GM12878 (cell line): Measurements from ENCODE around the gene CAMK2D. TPM values are rescaled to one million over a fixed set of nuclear protein-coding genes. Genes with fewer than 3 reads are reported as not detected.
A peak's percentile ranks its signal among the peaks of the same experiment; 100 is the strongest.

ENCODE experiments used
- ATAC-seq: fragments of 200-7000 bp; cut with Tn5 transposase; 3 replicates; pipeline ENCODE4 v1.9.1; 2020; ENCODE audit warnings: mild to moderate bottlenecking, moderate library complexity
- BruUV-seq: library from RNA; stranded (reverse); fragments of 400-500 nt; replicated peaks from 2 replicates; lab custom pipeline; 2021; lab: Mats Ljungman, UMichigan
- CTCF ChIA-PET: fragments of 300-600 bp; sonication (Branson Sonifier 250); formaldehyde crosslinking; extraction: SDS; loops from one replicate; lab custom pipeline; 2021; ENCODE audit warnings: inconsistent platforms; lab: Yijun Ruan, JAX
- POLR2A ChIA-PET: fragments of 350-600 bp; formaldehyde crosslinking; extraction: SDS; loops from one replicate; lab custom pipeline; 2021; ENCODE audit warnings: inconsistent platforms; lab: Charles Lee
- RAD21 ChIA-PET: fragments of 300-600 bp; sonication (Branson Sonifier 250); formaldehyde crosslinking; loops from one replicate; lab custom pipeline; 2023; ENCODE audit warnings: antibody characterized with exemption; ENCODE audit not compliant: unreplicated experiment; lab: Charles Lee
- SMC1A ChIA-PET: fragments of 300-600 bp; sonication (Branson Sonifier 250); formaldehyde crosslinking; loops from one replicate; lab custom pipeline; 2023; ENCODE audit not compliant: unreplicated experiment, uncharacterized antibody; lab: Charles Lee
- DNase-seq: peaks from one replicate; pipeline ENCODE4 v3.0.0-alpha.2; 2011; ENCODE audit warnings: low read depth, low spot score
- FAIRE-seq: peaks from 3 replicates; lab custom pipeline; 2011; peaks lifted over from hg19 to GRCh38; lab: Jason Lieb, UNC
- H2AFZ ChIP-seq: 2 replicates; pipeline ENCODE4 v1.6.0; 2011; ENCODE audit warnings: low read depth, low read length, control low read depth; ENCODE audit not compliant: control insufficient read depth
- H3K27ac ChIP-seq: 2 replicates; pipeline ENCODE4 v1.5.1; 2011; ENCODE audit warnings: control low read depth; ENCODE audit not compliant: control insufficient read depth, insufficient read depth
- H3K27me3 ChIP-seq, 2 experiments: replicated peaks in 1 of 2; 2 replicates each; pipeline versions ENCODE4 v1.6.0 to v1.6.1; 2011; ENCODE audit warnings: low read length in 1 of 2; ENCODE audit not compliant: control insufficient read depth in 2 of 2, insufficient read depth in 2 of 2
- H3K36me3 ChIP-seq, 2 experiments: 2 replicates each; pipeline ENCODE4 v1.5.1; 2011; ENCODE audit warnings: low read length in 1 of 2; ENCODE audit not compliant: control insufficient read depth in 2 of 2, insufficient read depth in 2 of 2
- H3K4me1 ChIP-seq: 2 replicates; pipeline ENCODE4 v1.6.1; 2011; ENCODE audit warnings: mild to moderate bottlenecking, low read length, moderate library complexity, mixed read lengths; ENCODE audit not compliant: control insufficient read depth, insufficient read depth
- H3K4me2 ChIP-seq: 2 replicates; pipeline ENCODE4 v1.6.0; 2011; ENCODE audit warnings: control low read depth; ENCODE audit not compliant: control insufficient read depth, insufficient read depth
- H3K4me3 ChIP-seq: fragments of 200-600 bp; sonication (generic); 2 replicates; pipeline ENCODE4 v1.5.1; 2016
- H3K79me2 ChIP-seq: 2 replicates; pipeline ENCODE4 v1.6.0; 2011; ENCODE audit warnings: low read length; ENCODE audit not compliant: control insufficient read depth, insufficient read depth
- H3K9ac ChIP-seq: 2 replicates; pipeline ENCODE4 v1.8.0; 2011; ENCODE audit warnings: low read length, control low read depth, mixed read lengths; ENCODE audit not compliant: control insufficient read depth, insufficient read depth
- H3K9me3 ChIP-seq: replicated peaks from 3 replicates; pipeline ENCODE4 v1.5.1; 2011; ENCODE audit warnings: mild to moderate bottlenecking, low read length; ENCODE audit not compliant: control insufficient read depth, insufficient read depth
- H4K20me1 ChIP-seq: 2 replicates; pipeline ENCODE4 v1.6.0; 2011; ENCODE audit not compliant: control insufficient read depth, insufficient read depth
- JUND ChIP-seq: IDR thresholded peaks from 2 replicates; pipeline ENCODE4 v1.6.1; 2012; ENCODE audit warnings: low read depth, mild to moderate bottlenecking, low read length, improper control_type of control experiment, moderate library complexity
- RAD51 ChIP-seq: fragments of 450-650 bp; IDR thresholded peaks from 2 replicates; pipeline ENCODE4 v1.6.1; 2016; ENCODE audit warnings: moderate library complexity, mild to moderate bottlenecking, inconsistent platforms
- RELA ChIP-seq: fragments of 450-650 bp; IDR thresholded peaks from 2 replicates; pipeline ENCODE4 v1.8.0; 2014; ENCODE audit warnings: borderline replicate concordance; ENCODE audit not compliant: partially characterized antibody
- RFX5 ChIP-seq: IDR thresholded peaks from 2 replicates; pipeline ENCODE4 v1.6.1; 2011; ENCODE audit warnings: low read depth, low read length, improper control_type of control experiment
- SMC3 ChIP-seq: IDR thresholded peaks from 2 replicates; pipeline ENCODE4 v1.6.1; 2011; ENCODE audit warnings: low read length, improper control_type of control experiment, borderline replicate concordance
- WGBS: methylation state at CpG from one replicate; pipeline ENCODE4 v1.1.6; 2016; ENCODE audit warnings: low lambda C conversion rate; ENCODE audit not compliant: insufficient replicate concordance, insufficient coverage; ENCODE audit errors: missing lambda C conversion rate; 5-methylcytosine and 5-hydroxymethylcytosine counted together
- in situ Hi-C: fragments of 300-500 bp; cut with MboI; formaldehyde crosslinking; loops from 9 replicates; pipeline ENCODE4 v1.14.3; 2018; ENCODE audit warnings: mixed read lengths
- intact Hi-C: fragments of 100-400 bp; cut with micrococcal nuclease; formaldehyde crosslinking; loops from one replicate; pipeline ENCODE4 v1.14.2; 2022; ENCODE audit not compliant: unreplicated experiment
- polyA plus RNA-seq, 11 experiments: library from polyadenylated mRNA; depleted of rRNA in 4 of 11; unstranded in 6 of 11; stranded (reverse) in 5 of 11; fragments of >200 nt; fragmentation: Nextera tagmentation in 4 of 11; fragmentation: Illumina TruSeq in 1 of 11; extraction: Ambion mirVana in 4 of 11; extraction: Trizol in 1 of 11; gene quantifications; 1 replicate in 1 of 11; 2 replicates in 10 of 11; pipeline versions ENCODE4 v1.2.1 to v1.2.3, GENCODE V29; 2011 to 2016; ENCODE audit warnings: inconsistent platforms in 2 of 11, missing spikeins in 2 of 11, low read depth in 1 of 11
- total RNA-seq, 4 experiments: library from RNA; depleted of rRNA in 3 of 4; stranded (reverse); fragments of >200 nt in 3 of 4; fragmentation: Illumina TruSeq in 1 of 4; extraction: Trizol in 1 of 4; gene quantifications; 2 replicates each; pipeline versions ENCODE4 v1.2.1 to v1.2.3, GENCODE V29; 2013 to 2021
- TF ChIP-seq, protein P1 (sequence below): IDR thresholded peaks from 2 replicates; pipeline ENCODE4 v1.6.1; 2011; ENCODE audit warnings: mild to moderate bottlenecking, low read depth, low read length, moderate library complexity; ENCODE audit not compliant: insufficient replicate concordance
- TF ChIP-seq, protein P2 (sequence below): IDR thresholded peaks from 2 replicates; pipeline ENCODE4 v1.6.1; 2011; ENCODE audit warnings: borderline replicate concordance, low read depth, mild to moderate bottlenecking, moderate library complexity, low read length; ENCODE audit not compliant: insufficient read depth, poor library complexity, severe bottlenecking
- TF ChIP-seq, protein P3 (sequence below): fragments of 450-650 bp; conservative IDR thresholded peaks from 2 replicates; pipeline ENCODE4 v1.6.1; 2017; ENCODE audit warnings: mild to moderate bottlenecking, moderate library complexity

The CAMK2D gene
- total and polyA plus RNA-seq, 10 of the 15 experiments (the other 5 are each of a cell fraction or from before 2014, with no cell fraction given), result 6.9 to 88.5 (median 12.9) TPM

DNA sequence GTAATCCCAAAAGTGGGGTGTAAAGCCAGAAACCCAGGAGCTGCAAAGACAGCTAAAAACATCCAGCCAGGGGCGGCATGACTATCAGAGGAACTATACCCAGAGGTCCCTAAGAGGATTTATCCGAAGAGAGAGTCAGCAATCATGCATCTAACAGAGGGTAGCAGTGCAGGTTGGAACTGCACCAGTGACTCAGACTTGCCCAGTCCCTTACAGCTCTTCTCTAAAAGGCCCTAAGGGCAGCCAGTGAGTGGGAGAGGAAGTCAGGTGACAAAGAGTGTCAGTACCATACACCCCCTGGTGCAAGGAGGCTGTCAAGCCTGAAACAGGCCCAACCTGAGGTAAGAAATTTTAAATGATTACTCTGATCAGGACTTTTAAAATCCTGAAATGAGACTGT lies 88.1 kb downstream of the CAMK2D start (continued):
- TF ChIP-seq RELA (no peak), JUND (no peak), SMC3 (peak; percentile 15; the same call in 1 of the 2 replicates), RAD51 (peak; percentile 64)
- TF ChIP-seq, all 136 proteins: peak for 8

DNA sequence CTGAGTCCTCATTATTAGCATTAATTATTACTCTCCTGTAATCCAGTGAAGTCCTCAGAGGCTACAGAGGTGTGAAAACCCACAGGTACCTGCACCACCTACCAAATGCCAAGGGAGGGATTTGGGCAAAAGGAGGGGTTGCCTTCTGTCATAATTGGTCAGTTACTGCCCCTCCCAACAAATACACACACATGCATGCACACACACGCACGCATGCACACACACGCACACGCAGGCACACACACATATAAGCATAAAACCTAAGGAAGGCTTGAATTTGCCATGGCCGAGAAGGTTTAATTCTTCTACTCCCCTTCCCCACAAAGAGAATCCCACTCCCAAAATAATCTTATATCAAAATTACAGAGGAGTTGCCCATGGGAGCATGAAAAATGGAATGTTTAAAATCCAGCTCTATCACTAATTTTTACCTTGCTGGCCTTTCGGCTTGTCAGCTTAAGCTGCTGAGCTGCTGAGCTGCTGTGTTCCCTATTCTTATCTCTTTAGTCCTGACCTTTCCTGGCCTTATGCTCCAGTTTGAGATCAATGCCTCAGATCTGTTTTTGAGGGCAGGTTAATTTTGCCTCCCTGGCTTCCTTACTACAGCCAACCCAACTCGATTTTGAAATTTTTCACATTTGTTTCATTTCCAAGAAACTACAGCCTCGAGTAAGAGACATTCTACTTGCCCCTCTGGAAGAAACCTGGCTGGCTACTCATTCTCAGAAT lies 95.0 kb downstream of the CAMK2D start:
- H3K4me2 ChIP-seq, result no peak overlapping the region
- no peaks in the 10 kb centered on the region for H3K9me3 ChIP-seq
- H2AFZ ChIP-seq, result no peak overlapping the region
- ChIA-PET RAD21 (interaction anchor here (1.1 to 1.7 kb wide), 3 partner anchors 11 to 35 kb away, joined by 4 to 8 read pairs (median 6); no protein-coding TSS in a partner anchor), POLR2A (interaction anchor here (1.3 to 1.7 kb wide), 2 partner anchors 8 to 21 kb away, joined by 3 to 6 read pairs; no protein-coding TSS in a partner anchor), CTCF (interaction anchor here (1.0 to 2.1 kb wide), 4 partner anchors 7 to 30 kb away, joined by 4 to 7 read pairs (median 5); no protein-coding TSS in a partner anchor), SMC1A (interaction anchor here (0.7 to 18.9 kb wide), 15 partner anchors 10 to 272 kb away, joined by 3 to 282 read pairs (median 3); no protein-coding TSS in a partner anchor)
- no peak for FAIRE-seq
- 0 out of 2 replicates have a peak, but pooled peaks cover 4% of the 10 kb centered on the region for H4K20me1 ChIP-seq
- intact Hi-C loops (no loop called here), in situ Hi-C loops (no loop called here)
- 84% methylated on average over 8 of the region's 8 CpGs for WGBS
- H3K79me2 ChIP-seq, result peaks cover 3% of the 10 kb centered on the region
- no peak overlapping the region for H3K9ac ChIP-seq
- H3K4me1 ChIP-seq, result no peaks in the 10 kb centered on the region
- TF ChIP-seq, protein P1, sequence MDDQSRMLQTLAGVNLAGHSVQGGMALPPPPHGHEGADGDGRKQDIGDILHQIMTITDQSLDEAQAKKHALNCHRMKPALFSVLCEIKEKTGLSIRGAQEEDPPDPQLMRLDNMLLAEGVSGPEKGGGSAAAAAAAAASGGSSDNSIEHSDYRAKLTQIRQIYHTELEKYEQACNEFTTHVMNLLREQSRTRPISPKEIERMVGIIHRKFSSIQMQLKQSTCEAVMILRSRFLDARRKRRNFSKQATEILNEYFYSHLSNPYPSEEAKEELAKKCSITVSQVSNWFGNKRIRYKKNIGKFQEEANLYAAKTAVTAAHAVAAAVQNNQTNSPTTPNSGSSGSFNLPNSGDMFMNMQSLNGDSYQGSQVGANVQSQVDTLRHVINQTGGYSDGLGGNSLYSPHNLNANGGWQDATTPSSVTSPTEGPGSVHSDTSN, result peak; percentile 43
- TF ChIP-seq RFX5, result no peak
- TF ChIP-seq, protein P2, sequence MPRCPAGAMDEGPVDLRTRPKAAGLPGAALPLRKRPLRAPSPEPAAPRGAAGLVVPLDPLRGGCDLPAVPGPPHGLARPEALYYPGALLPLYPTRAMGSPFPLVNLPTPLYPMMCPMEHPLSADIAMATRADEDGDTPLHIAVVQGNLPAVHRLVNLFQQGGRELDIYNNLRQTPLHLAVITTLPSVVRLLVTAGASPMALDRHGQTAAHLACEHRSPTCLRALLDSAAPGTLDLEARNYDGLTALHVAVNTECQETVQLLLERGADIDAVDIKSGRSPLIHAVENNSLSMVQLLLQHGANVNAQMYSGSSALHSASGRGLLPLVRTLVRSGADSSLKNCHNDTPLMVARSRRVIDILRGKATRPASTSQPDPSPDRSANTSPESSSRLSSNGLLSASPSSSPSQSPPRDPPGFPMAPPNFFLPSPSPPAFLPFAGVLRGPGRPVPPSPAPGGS, result peak; percentile 59
- TF ChIP-seq, protein P3, sequence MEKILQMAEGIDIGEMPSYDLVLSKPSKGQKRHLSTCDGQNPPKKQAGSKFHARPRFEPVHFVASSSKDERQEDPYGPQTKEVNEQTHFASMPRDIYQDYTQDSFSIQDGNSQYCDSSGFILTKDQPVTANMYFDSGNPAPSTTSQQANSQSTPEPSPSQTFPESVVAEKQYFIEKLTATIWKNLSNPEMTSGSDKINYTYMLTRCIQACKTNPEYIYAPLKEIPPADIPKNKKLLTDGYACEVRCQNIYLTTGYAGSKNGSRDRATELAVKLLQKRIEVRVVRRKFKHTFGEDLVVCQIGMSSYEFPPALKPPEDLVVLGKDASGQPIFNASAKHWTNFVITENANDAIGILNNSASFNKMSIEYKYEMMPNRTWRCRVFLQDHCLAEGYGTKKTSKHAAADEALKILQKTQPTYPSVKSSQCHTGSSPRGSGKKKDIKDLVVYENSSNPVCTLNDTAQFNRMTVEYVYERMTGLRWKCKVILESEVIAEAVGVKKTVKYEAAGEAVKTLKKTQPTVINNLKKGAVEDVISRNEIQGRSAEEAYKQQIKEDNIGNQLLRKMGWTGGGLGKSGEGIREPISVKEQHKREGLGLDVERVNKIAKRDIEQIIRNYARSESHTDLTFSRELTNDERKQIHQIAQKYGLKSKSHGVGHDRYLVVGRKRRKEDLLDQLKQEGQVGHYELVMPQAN, result no peak
- H3K27ac ChIP-seq, result no peak overlapping the region
- no TSS peak for BruUV-seq
- DNase-seq, result no peak
- no peak overlapping the region for H3K4me3 ChIP-seq
- no peak for ATAC-seq
- no peaks in the 10 kb centered on the region for H3K27me3 ChIP-seq
- peaks cover 2 to 14% of the 10 kb centered on the region in 2 experiments; a peak in 3 of 4 replicates for H3K36me3 ChIP-seq
